ENCODE results near the gene MRPL39.

The MRPL39 gene

GRCh38 chr21:25566645-25567044 lies 40.6 kb downstream of the MRPL39 start:
- no peak for DNase-seq

GRCh38 chr21:25565272-25566211 lies 41.7 kb downstream of the MRPL39 start:
- no peak for DNase-seq

GRCh38 chr21:25564349-25564948 lies 42.8 kb downstream of the MRPL39 start:
- DNase-seq = no peak

GRCh38 chr21:25563361-25564116 lies 43.7 kb downstream of the MRPL39 start:
- no peak for DNase-seq

- no peak for DNase-seq
Observed at GRCh38 chr21:25562660-25563059, 44.6 kb downstream of the MRPL39 start.

- no peak for DNase-seq
Observed at GRCh38 chr21:25561668-25562641, 45.3 kb downstream of the MRPL39 start.

- no peak for DNase-seq
Observed at GRCh38 chr21:25560891-25561290, 46.4 kb downstream of the MRPL39 start.

- DNase-seq = no peak
Observed at GRCh38 chr21:25560271-25560685, 47.0 kb downstream of the MRPL39 start.

GRCh38 chr21:25559746-25560145 lies 47.5 kb downstream of the MRPL39 start:
- DNase-seq = no peak

GRCh38 chr21:25558123-25558522 lies 49.2 kb downstream of the MRPL39 start:
- DNase-seq = no peak

- DNase-seq = no peak
Observed at GRCh38 chr21:25557180-25557579, 50.1 kb downstream of the MRPL39 start.

- no peak for DNase-seq
Observed at GRCh38 chr21:25556091-25556490, 51.2 kb downstream of the MRPL39 start.

GRCh38 chr21:25555492-25555891 lies 51.8 kb downstream of the MRPL39 start:
- DNase-seq = no peak

- no peak for DNase-seq
Observed at GRCh38 chr21:25552856-25553255, 54.4 kb downstream of the MRPL39 start.

- DNase-seq = no peak
Observed at GRCh38 chr21:25551569-25551968, 55.7 kb downstream of the MRPL39 start.

GRCh38 chr21:25550352-25551120 lies 56.7 kb downstream of the MRPL39 start:
- no peak for DNase-seq

GRCh38 chr21:25541042-25541441 lies 66.2 kb downstream of the MRPL39 start:
- DNase-seq = no peak

GRCh38 chr21:25539606-25540005 lies 67.7 kb downstream of the MRPL39 start:
- no peak for DNase-seq

GRCh38 chr21:25537174-25537573 lies 70.1 kb downstream of the MRPL39 start:
- no peak for DNase-seq

GRCh38 chr21:25536752-25537151 lies 70.5 kb downstream of the MRPL39 start:
- DNase-seq = no peak

GRCh38 chr21:25535849-25536248 lies 71.4 kb downstream of the MRPL39 start:
- DNase-seq = no peak
